Bronchial epithelial cell (primary cell): ENCODE data around the gene PPFIA1. TPM values are rescaled to one million over a fixed set of nuclear protein-coding genes. Genes with fewer than 3 reads are reported as not detected.

Source experiments
- DNase-seq: peaks from one replicate; pipeline ENCODE4 v3.0.0-alpha.2; 2010; ENCODE audit warnings: low read depth
- FAIRE-seq: peaks from 2 replicates; lab custom pipeline; 2011; peaks lifted over from hg19 to GRCh38; lab: Jason Lieb, UNC
- H3K27me3 ChIP-seq: 2 replicates; pipeline ENCODE4 v1.5.1; 2011; ENCODE audit warnings: low read length; ENCODE audit not compliant: control insufficient read depth, insufficient read depth
- H3K36me3 ChIP-seq: 2 replicates; pipeline ENCODE4 v1.5.1; 2011; ENCODE audit warnings: low read length; ENCODE audit not compliant: control insufficient read depth, insufficient read depth
- H3K4me3 ChIP-seq: 2 replicates; pipeline ENCODE4 v1.5.1; 2011; ENCODE audit warnings: mild to moderate bottlenecking, low read depth, low read length, control low read depth
- CTCF ChIP-seq: IDR thresholded peaks from 2 replicates; pipeline ENCODE4 v1.5.1; 2011; ENCODE audit warnings: mild to moderate bottlenecking, moderate library complexity, low read length, control low read depth, inconsistent platforms; ENCODE audit not compliant: insufficient read depth, severe bottlenecking
- total RNA-seq: library from RNA; depleted of rRNA; stranded (reverse); fragments of >200 nt; gene quantifications from 2 replicates; pipeline ENCODE4 v1.2.1, GENCODE V29; 2014

Gene PPFIA1
- total RNA-seq, 1 donor from 2014 or later = 35.0 TPM

GRCh38 chr11:70432580-70432979, 162.1 kb downstream of the PPFIA1 start:
- FAIRE-seq (no peak), DNase-seq (no peak)

DNA sequence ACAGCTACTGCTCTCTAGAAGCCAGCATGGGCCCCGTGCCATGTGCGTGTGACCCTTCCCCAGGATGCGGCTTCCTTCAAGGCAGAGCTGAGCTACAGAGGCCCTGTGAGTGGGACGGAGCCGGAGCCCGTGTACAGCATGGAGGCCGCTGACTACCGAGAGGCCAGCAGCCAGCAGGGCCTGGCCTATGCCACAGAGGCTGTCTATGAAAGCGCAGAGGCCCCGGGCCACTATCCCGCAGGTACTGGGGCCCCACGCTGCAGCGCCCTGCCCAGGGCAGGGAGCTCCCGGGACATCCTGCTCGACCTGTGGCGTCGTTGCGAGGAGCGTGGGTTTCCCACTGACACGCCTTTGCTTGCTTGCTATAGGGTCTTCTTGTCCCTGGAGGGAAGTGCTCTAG, 162.5 kb downstream of the PPFIA1 start:
- Histone ChIP-seq H3K36me3 (peaks cover 68% of the 10 kb centered on the region), H3K4me3 (no peak overlapping the region), H3K27me3 (no peaks in the 10 kb centered on the region)
- FAIRE-seq (no peak), DNase-seq (no peak)
- TF ChIP-seq CTCF = no peak

More at GRCh38 chr11:70432580-70432979, 162.1 kb downstream of the PPFIA1 start:
- H3K4me3 ChIP-seq = no peak overlapping the region
- H3K36me3 ChIP-seq = peaks cover 66% of the 10 kb centered on the region
- no peak for TF ChIP-seq CTCF
- no peaks in the 10 kb centered on the region for H3K27me3 ChIP-seq

DNA sequence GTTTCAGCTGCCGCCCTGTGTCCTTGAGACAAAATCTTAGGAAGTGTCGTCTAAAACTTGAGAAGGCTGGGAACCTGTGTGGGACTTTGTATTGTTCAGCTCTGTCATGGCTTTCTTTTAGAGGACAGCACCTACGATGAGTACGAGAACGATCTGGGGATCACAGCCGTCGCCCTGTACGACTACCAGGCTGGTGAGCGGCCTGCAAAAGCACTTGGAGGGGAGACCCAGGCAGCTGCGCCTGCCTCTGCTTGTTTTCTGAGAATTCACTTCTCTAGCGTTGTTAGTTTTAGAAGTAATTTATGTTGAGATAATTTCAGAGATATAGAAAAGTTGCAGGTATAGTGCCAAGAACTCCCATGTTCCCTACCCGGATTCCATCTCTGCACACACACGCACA, 163.0 kb downstream of the PPFIA1 start:
- TF ChIP-seq CTCF = no peak
- FAIRE-seq = no peak

More for the DNA sequence above, 163.0 kb downstream of the PPFIA1 start:
- Histone ChIP-seq H3K4me3 (no peak overlapping the region), H3K36me3 (peaks cover 68% of the 10 kb centered on the region), H3K27me3 (no peaks in the 10 kb centered on the region)
- no peak for DNase-seq

Other genes with a start within 250 kb of the PPFIA1 start
- 1.3 and 1.4 TPM in 2 replicates for gene ANO1, start 192.4 kb upstream of the PPFIA1 start, total RNA-seq
- gene FADD, start 67.4 kb upstream of the PPFIA1 start, total RNA-seq = 32.4 and 52.1 TPM in 2 replicates
- gene CTTN, start 127.8 kb downstream of the PPFIA1 start, total RNA-seq = 412 and 460 TPM in 2 replicates